Cardiac septum (tissue), 1 donor: ENCODE data around the gene NDUFA3. TPM values are rescaled to one million over a fixed set of nuclear protein-coding genes. Genes with fewer than 3 reads are reported as not detected.
A peak's percentile ranks its signal among the peaks of the same experiment; 100 is the strongest.

ENCODE experiments used
- DNase-seq: peaks from one replicate; pipeline ENCODE4 v3.0.0-alpha.2; 2020; ENCODE audit warnings: low spot score
- intact Hi-C: fragments of 100-400 bp; cut with DNase I; formaldehyde crosslinking; loops from one replicate; pipeline ENCODE4 v1.14.0; 2022
- total RNA-seq: library from RNA; stranded (reverse); fragmentation: NEBNext Ultra II Directional; extraction: Animal tissue kit (Norgen Biotek cat#: 25700); gene quantifications from one replicate; pipeline ENCODE4 v1.2.1, GENCODE V29; 2021
- donor health status: DM: no; HTN: no; CAD: no.

The NDUFA3 gene
- total RNA-seq, 1 donor from 2014 or later = 283 TPM

GRCh38 chr19:54136086-54136863, 33.6 kb downstream of the NDUFA3 start:
- DNase-seq = no peak
- intact Hi-C loops = no loop called here

- DNase-seq = peak; percentile 100
- intact Hi-C loops = loop anchor here (1.0 kb wide), 1 partner anchor 22 kb away; the partner anchor contains the start of genes PRPF31 and TFPT
Observed at GRCh38 chr19:54136864-54137698, 34.4 kb downstream of the NDUFA3 start.

GRCh38 chr19:54137699-54138488, 35.2 kb downstream of the NDUFA3 start, which contains the start of gene CNOT3:
Gene CNOT3 (plus strand): TSS chr19:54137762. CDS start chr19:54142979, 5,217 bp downstream.
- intact Hi-C loops = loop anchor here (1.0 kb wide), 1 partner anchor 23 kb away; the partner anchor contains the start of genes PRPF31 and TFPT
- DNase-seq = no peak

GRCh38 chr19:54138489-54139256, 36.0 kb downstream of the NDUFA3 start:
- DNase-seq = no peak
- intact Hi-C loops = no loop called here

- intact Hi-C loops = no loop called here
- DNase-seq = no peak
Observed at GRCh38 chr19:54141356-54141755, 38.7 kb downstream of the NDUFA3 start.

- intact Hi-C loops = no loop called here
- no peak for DNase-seq
Observed at GRCh38 chr19:54142166-54142780, 39.6 kb downstream of the NDUFA3 start.

GRCh38 chr19:54145541-54146158, 43.0 kb downstream of the NDUFA3 start:
- DNase-seq = no peak
- intact Hi-C loops = no loop called here

GRCh38 chr19:54147676-54148075, 45.0 kb downstream of the NDUFA3 start:
- intact Hi-C loops = no loop called here
- no peak for DNase-seq

GRCh38 chr19:54148158-54148557, 45.5 kb downstream of the NDUFA3 start:
- DNase-seq = no peak
- intact Hi-C loops = no loop called here

- DNase-seq = no peak
- intact Hi-C loops = no loop called here
Observed at GRCh38 chr19:54149021-54149812, 46.6 kb downstream of the NDUFA3 start.

- intact Hi-C loops = no loop called here
- DNase-seq = no peak
Observed at GRCh38 chr19:54151362-54152035, 48.8 kb downstream of the NDUFA3 start.

- no peak for DNase-seq
- intact Hi-C loops = no loop called here
Observed at GRCh38 chr19:54152267-54152666, 49.6 kb downstream of the NDUFA3 start.

- no peak for DNase-seq
Observed at GRCh38 chr19:54152878-54153524, 50.3 kb downstream of the NDUFA3 start.

GRCh38 chr19:54153731-54154326, 51.2 kb downstream of the NDUFA3 start:
- intact Hi-C loops = no loop called here
- DNase-seq = no peak

More at GRCh38 chr19:54152878-54153524, 50.3 kb downstream of the NDUFA3 start:
- intact Hi-C loops = no loop called here

GRCh38 chr19:54154603-54155345, 52.1 kb downstream of the NDUFA3 start:
- no peak for DNase-seq
- intact Hi-C loops = no loop called here
